Endothelial cell of umbilical vein (primary cell): Measurements from ENCODE around the gene SLC66A2. TPM values are rescaled to one million over a fixed set of nuclear protein-coding genes. Genes with fewer than 3 reads are reported as not detected.

Experiments used
- BruUV-seq: library from RNA; stranded (reverse); fragments of 400-500 nt; replicated peaks from 2 replicates; lab custom pipeline; 2021; lab: Mats Ljungman, UMichigan
- CTCF ChIA-PET: fragments of 300-600, 350-600 bp; sonication (Branson Sonifier 250); formaldehyde crosslinking; loops from one replicate; lab custom pipeline; 2021; ENCODE audit warnings: antibody characterized with exemption, inconsistent platforms; lab: Charles Lee
- POLR2A ChIA-PET: fragments of 300-600, 350-600 bp; sonication (Branson Sonifier 250); formaldehyde crosslinking; loops from one replicate; lab custom pipeline; 2021; ENCODE audit warnings: antibody characterized with exemption, inconsistent platforms; lab: Charles Lee
- DNase-seq: peaks from one replicate; pipeline ENCODE4 v3.0.0-alpha.2; 2011; ENCODE audit warnings: low read depth, low spot score
- FAIRE-seq: peaks from 2 replicates; lab custom pipeline; 2011; peaks lifted over from hg19 to GRCh38; lab: Jason Lieb, UNC
- H2AFZ ChIP-seq: 2 replicates; pipeline ENCODE4 v1.6.0; 2012; ENCODE audit warnings: low read depth, low read length, control low read depth, inconsistent platforms
- H3K27ac ChIP-seq: 2 replicates; pipeline ENCODE4 v1.5.1; 2011; ENCODE audit warnings: low read depth, mild to moderate bottlenecking, control low read depth, low read length, moderate library complexity; ENCODE audit not compliant: insufficient read depth
- H3K27me3 ChIP-seq, 2 experiments: 2 replicates each; pipeline versions ENCODE4 v1.6.0 to v1.6.1; 2011; ENCODE audit warnings: low read length in 2 of 2, mixed read lengths in 1 of 2; ENCODE audit not compliant: control insufficient read depth in 2 of 2, insufficient read depth in 2 of 2
- H3K36me3 ChIP-seq, 2 experiments: 2 replicates in 1 of 2; 3 replicates in 1 of 2; pipeline ENCODE4 v1.5.1; 2011; ENCODE audit warnings: low read length in 2 of 2, mild to moderate bottlenecking in 1 of 2, moderate library complexity in 1 of 2; ENCODE audit not compliant: control insufficient read depth in 2 of 2, insufficient read depth in 2 of 2; ENCODE audit errors: extremely low read depth in 1 of 2
- H3K4me1 ChIP-seq: 3 replicates; pipeline ENCODE4 v1.5.1; 2011; ENCODE audit warnings: mild to moderate bottlenecking, low read length; ENCODE audit not compliant: control insufficient read depth, insufficient read depth; ENCODE audit errors: extremely low read depth
- H3K4me2 ChIP-seq: 2 replicates; pipeline ENCODE4 v1.6.1; 2011; ENCODE audit warnings: low read length, control low read depth, mixed read lengths; ENCODE audit not compliant: insufficient read depth
- H3K4me3 ChIP-seq, 3 experiments: fragments of 200-600 bp in 1 of 3; sonication (generic), shearing (Covaris generic) in 1 of 3; replicated peaks in 1 of 3; 2 replicates each; pipeline ENCODE4 v1.5.1; 2011 to 2016; ENCODE audit warnings: control low read depth in 3 of 3, low read length in 3 of 3, mild to moderate bottlenecking in 2 of 3, inconsistent platforms in 1 of 3, low read depth in 1 of 3, moderate library complexity in 1 of 3; ENCODE audit not compliant: insufficient read depth in 1 of 3
- H3K79me2 ChIP-seq: 2 replicates; pipeline ENCODE4 v1.6.0; 2012; ENCODE audit warnings: low read length, inconsistent platforms; ENCODE audit not compliant: control insufficient read depth, insufficient read depth
- H3K9ac ChIP-seq: replicated peaks from 2 replicates; pipeline ENCODE3; 2011; ENCODE audit warnings: low read length, control low read depth; ENCODE audit not compliant: insufficient read depth; ENCODE audit errors: extremely low read depth
- H3K9me1 ChIP-seq: replicated peaks from 3 replicates; pipeline ENCODE4 v1.6.0; 2011; ENCODE audit warnings: mild to moderate bottlenecking, low read length; ENCODE audit not compliant: control insufficient read depth, insufficient read depth; ENCODE audit errors: extremely low read depth
- H3K9me3 ChIP-seq: replicated peaks from 2 replicates; pipeline ENCODE4 v1.5.1; 2012; ENCODE audit warnings: low read length, inconsistent platforms; ENCODE audit not compliant: control insufficient read depth, insufficient read depth
- H4K20me1 ChIP-seq: replicated peaks from 2 replicates; pipeline ENCODE3; 2011; ENCODE audit warnings: mild to moderate bottlenecking, low read length; ENCODE audit not compliant: control insufficient read depth, insufficient read depth; ENCODE audit errors: extremely low read depth
- CTCF ChIP-seq, 2 donors: IDR thresholded peaks; 1 replicate in 1 of 2; 2 replicates in 1 of 2; pipeline ENCODE4 v1.5.1; 2011; ENCODE audit warnings: low read length in 2 of 2, mild to moderate bottlenecking in 2 of 2, moderate library complexity in 2 of 2, control low read depth in 1 of 2, inconsistent platforms in 1 of 2, low read depth in 1 of 2; ENCODE audit not compliant: insufficient read depth in 1 of 2; ENCODE audit errors: extremely low read depth in 1 of 2
- EZH2 ChIP-seq: IDR thresholded peaks from 2 replicates; pipeline ENCODE4 v1.6.1; 2012; ENCODE audit warnings: borderline replicate concordance, low read depth, mild to moderate bottlenecking, moderate library complexity, low read length, inconsistent platforms; ENCODE audit not compliant: severe bottlenecking
- FOS ChIP-seq: IDR thresholded peaks from 2 replicates; pipeline ENCODE4 v1.6.1; 2011; ENCODE audit warnings: mild to moderate bottlenecking, low read length, moderate library complexity, borderline replicate concordance; ENCODE audit not compliant: insufficient read depth
- GATA2 ChIP-seq: IDR thresholded peaks from 2 replicates; pipeline ENCODE4 v1.7.0; 2011; ENCODE audit warnings: low read depth, mild to moderate bottlenecking, moderate library complexity, mixed read lengths, low read length; ENCODE audit not compliant: insufficient read length, insufficient read depth
- JUN ChIP-seq: IDR thresholded peaks from 2 replicates; pipeline ENCODE4 v1.6.1; 2011; ENCODE audit warnings: borderline replicate concordance, low read depth; ENCODE audit not compliant: insufficient read length, insufficient read depth
- MAX ChIP-seq: IDR thresholded peaks from 2 replicates; pipeline ENCODE4 v1.6.1; 2011; ENCODE audit not compliant: insufficient read depth, insufficient read length
- MYC ChIP-seq: IDR thresholded peaks from one replicate; pipeline ENCODE4 v1.6.1; 2011; ENCODE audit warnings: mild to moderate bottlenecking, low read depth, low read length
- POLR2A ChIP-seq: IDR thresholded peaks from 2 replicates; pipeline ENCODE4 v1.6.1; 2012; ENCODE audit warnings: low read depth, mild to moderate bottlenecking, control low read depth, low read length
- POLR2AphosphoS5 ChIP-seq: IDR thresholded peaks from 2 replicates; pipeline ENCODE4 v1.6.1; 2012; ENCODE audit warnings: low read depth, mild to moderate bottlenecking, control low read depth, low read length, moderate library complexity; ENCODE audit not compliant: insufficient read depth
- dilution Hi-C: fragments of 300-500 bp; cut with MboI; formaldehyde crosslinking; loops from one replicate; pipeline ENCODE4 v1.15.0; 2019; ENCODE audit warnings: low sequenced_read_pairs; ENCODE audit not compliant: extremely low pct_ligation_motif_present
- intact Hi-C: fragments of 100-400 bp; cut with micrococcal nuclease; formaldehyde crosslinking; loops from one replicate; pipeline ENCODE4 v1.10.0; 2022
- polyA plus RNA-seq, 4 experiments: library from polyadenylated mRNA; depleted of rRNA in 3 of 4; stranded (reverse) in 3 of 4; unstranded in 1 of 4; fragments of >200 nt; gene quantifications; 2 replicates each; pipeline versions ENCODE4 v1.2.1 to v1.2.3, GENCODE V29; 2011 to 2012; ENCODE audit warnings: missing spikeins in 1 of 4
- total RNA-seq: library from RNA; stranded (reverse); gene quantifications from 2 replicates; pipeline ENCODE4 v1.2.3, GENCODE V29; 2021

The SLC66A2 gene
- total and polyA plus RNA-seq, 2 donors (not counting 3 experiments of a cell fraction or from before 2014, with no cell fraction given) = 32.5 to 37.1 TPM

- POLR2A ChIA-PET = no interaction called here
- Histone ChIP-seq H2AFZ (no peak overlapping the region), H4K20me1 (no peaks in the 10 kb centered on the region), H3K36me3 (peaks cover 2 to 19% of the 10 kb centered on the region in 2 experiments), H3K79me2 (peaks cover 77% of the 10 kb centered on the region), H3K4me2 (no peak overlapping the region), H3K4me1 (no peaks in the 10 kb centered on the region), H3K9me3 (no peaks in the 10 kb centered on the region), H3K27ac (no peak overlapping the region), H3K9ac (no peak overlapping the region), H3K27me3 (no peaks in the 10 kb centered on the region), H3K9me1 (no peaks in the 10 kb centered on the region), H3K4me3 (no peak overlapping the region)
- dilution Hi-C loops (no loop called here), intact Hi-C loops (no loop called here)
- CTCF ChIA-PET = interaction anchor here (1.1 kb wide), 1 partner anchor 9 kb away, joined by 3 read pairs; no protein-coding TSS in a partner anchor
- no peak for TF ChIP-seq POLR2AphosphoS5
- TF ChIP-seq MAX = no peak
- TF ChIP-seq CTCF (IDR thresholded peaks at IDR 0.05; ENCODE audit: extremely low read depth in 1 of 2, insufficient read depth in 1 of 2, low read depth in 1 of 2, low read length in 2 of 2) = no peak
- TF ChIP-seq MYC = no peak
- no peak for TF ChIP-seq POLR2A
- no peak for TF ChIP-seq EZH2
- no peak for TF ChIP-seq GATA2
- no peak for TF ChIP-seq JUN
- no peak for TF ChIP-seq FOS
- DNase-seq (no peak), FAIRE-seq (no peak)
- BruUV-seq = no TSS peak
These were observed 24.7 kb upstream of the SLC66A2 start for GRCh38 chr18:79975985-79976680.
